RCC 7860 (cell line): ENCODE data around the gene S1PR4.
A peak's percentile ranks its signal among the peaks of the same experiment; 100 is the strongest.
"Not testable (repeated sequence)": the region's sequence is repeated elsewhere in the genome, so short reads cannot be mapped to it uniquely, and the experiment has no call there.

Source experiments
- DNase-seq: peaks from one replicate; pipeline ENCODE4 v3.0.0-alpha.2; 2015; ENCODE audit warnings: low spot score
- FAIRE-seq: peaks from 2 replicates; lab custom pipeline; 2012; peaks lifted over from hg19 to GRCh38; lab: Jason Lieb, UNC

Gene S1PR4

GRCh38 chr19:3210347-3211017 is 31.9 kb downstream of the S1PR4 start:
- DNase-seq (peak; percentile 51), FAIRE-seq (no peak)

GRCh38 chr19:3211191-3211590 is 32.6 kb downstream of the S1PR4 start:
- DNase-seq (no peak), FAIRE-seq (no peak)

- FAIRE-seq (no peak), DNase-seq (no peak)
These were observed 34.6 kb downstream of the S1PR4 start for GRCh38 chr19:3213159-3213558.

GRCh38 chr19:3216874-3217273 is 38.3 kb downstream of the S1PR4 start:
- DNase-seq (no peak), FAIRE-seq (no peak)

- FAIRE-seq, result no peak
- no peak for DNase-seq
These were observed 42.0 kb downstream of the S1PR4 start for GRCh38 chr19:3220576-3220975.

- DNase-seq, FAIRE-seq: not testable (repeated sequence)
These were observed 43.0 kb downstream of the S1PR4 start for GRCh38 chr19:3221576-3221975.

GRCh38 chr19:3222709-3223108 is 44.1 kb downstream of the S1PR4 start:
- DNase-seq, result no peak
- FAIRE-seq, result no peak

- DNase-seq (no peak), FAIRE-seq (no peak)
These were observed 46.0 kb downstream of the S1PR4 start, which contains the start of gene CELF5 for GRCh38 chr19:3224346-3225168. CELF5 (plus strand) TSS chr19:3224661; CDS start chr19:3224740, 79 bp downstream.

GRCh38 chr19:3225169-3225485 is 46.6 kb downstream of the S1PR4 start:
- no peak for DNase-seq
- FAIRE-seq, result no peak

- DNase-seq, result no peak
- no peak for FAIRE-seq
These were observed 47.1 kb downstream of the S1PR4 start for GRCh38 chr19:3225677-3226093.

- DNase-seq, result no peak
- no peak for FAIRE-seq
These were observed 48.6 kb downstream of the S1PR4 start for GRCh38 chr19:3227054-3227626.

- no peak for FAIRE-seq
These were observed 50.8 kb downstream of the S1PR4 start for GRCh38 chr19:3229346-3229743.

More at GRCh38 chr19:3229346-3229743, 50.8 kb downstream of the S1PR4 start:
- DNase-seq, result no peak
